Liver (tissue), 3 donors: Measurements from ENCODE around the gene FLT1.

Source experiments
- EGR1 ChIP-seq, 2 donors: IDR thresholded peaks; 2 replicates each; pipeline ENCODE4 v1.6.1; 2016 to 2018; ENCODE audit warnings: antibody characterized with exemption in 2 of 2, low read depth in 2 of 2
- GABPA ChIP-seq, 2 donors: IDR thresholded peaks in 1 of 2; conservative IDR thresholded peaks in 1 of 2; 2 replicates each; pipeline ENCODE4 v1.6.1; 2016; ENCODE audit warnings: antibody characterized with exemption in 2 of 2, mild to moderate bottlenecking in 1 of 2, moderate library complexity in 1 of 2
- JUND ChIP-seq, 2 donors: IDR thresholded peaks; 2 replicates each; pipeline ENCODE4 v1.6.1; 2016; ENCODE audit warnings: antibody characterized with exemption in 2 of 2
- NR2F2 ChIP-seq: IDR thresholded peaks from 2 replicates; pipeline ENCODE4 v1.6.1; 2016; ENCODE audit warnings: antibody characterized with exemption
- RAD21 ChIP-seq, 2 donors: IDR thresholded peaks; 2 replicates each; pipeline ENCODE4 v1.6.1; 2016; ENCODE audit warnings: antibody characterized with exemption in 2 of 2, mild to moderate bottlenecking in 2 of 2
- REST ChIP-seq: IDR thresholded peaks from 2 replicates; pipeline ENCODE4 v1.6.1; 2016; ENCODE audit warnings: antibody characterized with exemption, mild to moderate bottlenecking
- TAF1 ChIP-seq: conservative IDR thresholded peaks from 2 replicates; pipeline ENCODE4 v1.6.1; 2016; ENCODE audit warnings: antibody characterized with exemption, mild to moderate bottlenecking
- YY1 ChIP-seq: IDR thresholded peaks from 2 replicates; pipeline ENCODE4 v1.6.1; 2016; ENCODE audit warnings: antibody characterized with exemption, mild to moderate bottlenecking
- ZBTB33 ChIP-seq: IDR thresholded peaks from 2 replicates; pipeline ENCODE4 v1.6.1; 2016; ENCODE audit warnings: antibody characterized with exemption
- TF ChIP-seq, protein P1 (sequence below): fragments of 150-350 bp; IDR thresholded peaks from 2 replicates; pipeline ENCODE4 v1.5.1; 2017; ENCODE audit warnings: improper control_type of control experiment, low read depth, low read length; ENCODE audit not compliant: missing input control
- TF ChIP-seq, protein P2 (sequence below): IDR thresholded peaks from 2 replicates; pipeline ENCODE4 v1.6.1; 2016; ENCODE audit warnings: antibody characterized with exemption
- donor health status: healthy.
- donor health status: healthy.

DNA sequence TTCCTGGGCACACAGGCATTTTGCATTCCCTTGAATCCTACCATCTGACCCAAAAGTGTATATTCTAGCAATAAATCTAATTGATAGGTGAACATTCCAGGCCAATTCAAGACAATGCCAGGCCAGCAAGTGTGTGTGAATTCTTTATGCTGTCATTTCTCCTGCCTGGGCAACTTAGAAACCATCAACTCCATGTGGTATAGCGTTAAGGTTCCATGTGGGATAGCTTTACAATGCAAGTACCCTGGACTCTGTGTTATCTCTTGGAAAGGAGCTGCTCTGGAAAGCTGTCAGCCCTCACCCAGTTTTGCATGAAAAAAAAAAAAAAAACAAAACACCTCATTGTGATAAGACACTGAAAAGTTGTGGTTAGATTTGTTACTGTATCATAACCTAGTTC lies 15.6 kb upstream of the FLT1 start:
- TF ChIP-seq, protein P1, sequence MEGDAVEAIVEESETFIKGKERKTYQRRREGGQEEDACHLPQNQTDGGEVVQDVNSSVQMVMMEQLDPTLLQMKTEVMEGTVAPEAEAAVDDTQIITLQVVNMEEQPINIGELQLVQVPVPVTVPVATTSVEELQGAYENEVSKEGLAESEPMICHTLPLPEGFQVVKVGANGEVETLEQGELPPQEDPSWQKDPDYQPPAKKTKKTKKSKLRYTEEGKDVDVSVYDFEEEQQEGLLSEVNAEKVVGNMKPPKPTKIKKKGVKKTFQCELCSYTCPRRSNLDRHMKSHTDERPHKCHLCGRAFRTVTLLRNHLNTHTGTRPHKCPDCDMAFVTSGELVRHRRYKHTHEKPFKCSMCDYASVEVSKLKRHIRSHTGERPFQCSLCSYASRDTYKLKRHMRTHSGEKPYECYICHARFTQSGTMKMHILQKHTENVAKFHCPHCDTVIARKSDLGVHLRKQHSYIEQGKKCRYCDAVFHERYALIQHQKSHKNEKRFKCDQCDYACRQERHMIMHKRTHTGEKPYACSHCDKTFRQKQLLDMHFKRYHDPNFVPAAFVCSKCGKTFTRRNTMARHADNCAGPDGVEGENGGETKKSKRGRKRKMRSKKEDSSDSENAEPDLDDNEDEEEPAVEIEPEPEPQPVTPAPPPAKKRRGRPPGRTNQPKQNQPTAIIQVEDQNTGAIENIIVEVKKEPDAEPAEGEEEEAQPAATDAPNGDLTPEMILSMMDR: no peak
- TF ChIP-seq, protein P2, sequence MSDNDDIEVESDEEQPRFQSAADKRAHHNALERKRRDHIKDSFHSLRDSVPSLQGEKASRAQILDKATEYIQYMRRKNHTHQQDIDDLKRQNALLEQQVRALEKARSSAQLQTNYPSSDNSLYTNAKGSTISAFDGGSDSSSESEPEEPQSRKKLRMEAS: no peak
- no peak for TF ChIP-seq REST
- no peak for TF ChIP-seq JUND (IDR thresholded peaks at IDR 0.05)
- no peak for TF ChIP-seq EGR1 (IDR thresholded peaks at IDR 0.05; ENCODE audit: low read depth in 2 of 2)
- TF ChIP-seq NR2F2: no peak
- no peak for TF ChIP-seq RAD21 (IDR thresholded peaks at IDR 0.05)
- no peak for TF ChIP-seq YY1
- TF ChIP-seq ZBTB33: no peak
- TF ChIP-seq TAF1: no peak
- no peak for TF ChIP-seq GABPA (IDR thresholded peaks at IDR 0.05 in 1 of 2, conservative IDR thresholded peaks at IDR 0.05 in 1 of 2)
